HEK293 (cell line): ENCODE results near the gene GRIK4.

Experiments
- CTCF ChIP-seq: fragments of 450-650 bp; formaldehyde crosslinking; IDR thresholded peaks from 2 replicates; pipeline ENCODE4 v1.5.1; 2016; ENCODE audit warnings: missing biosample characterization, missing genetic modification characterization
- ZNF626 ChIP-seq: fragments of 450-650 bp; sonication (Bioruptor Pico); formaldehyde crosslinking; IDR thresholded peaks from 2 replicates; pipeline ENCODE4 v1.5.1; 2018; ENCODE audit warnings: missing biosample characterization, missing genetic modification characterization, inconsistent platforms
- ZNF670 ChIP-seq: fragments of 450-650 bp; formaldehyde crosslinking; IDR thresholded peaks from 2 replicates; pipeline ENCODE4 v1.5.1; 2016; ENCODE audit warnings: missing biosample characterization, missing genetic modification characterization, low read depth

DNA sequence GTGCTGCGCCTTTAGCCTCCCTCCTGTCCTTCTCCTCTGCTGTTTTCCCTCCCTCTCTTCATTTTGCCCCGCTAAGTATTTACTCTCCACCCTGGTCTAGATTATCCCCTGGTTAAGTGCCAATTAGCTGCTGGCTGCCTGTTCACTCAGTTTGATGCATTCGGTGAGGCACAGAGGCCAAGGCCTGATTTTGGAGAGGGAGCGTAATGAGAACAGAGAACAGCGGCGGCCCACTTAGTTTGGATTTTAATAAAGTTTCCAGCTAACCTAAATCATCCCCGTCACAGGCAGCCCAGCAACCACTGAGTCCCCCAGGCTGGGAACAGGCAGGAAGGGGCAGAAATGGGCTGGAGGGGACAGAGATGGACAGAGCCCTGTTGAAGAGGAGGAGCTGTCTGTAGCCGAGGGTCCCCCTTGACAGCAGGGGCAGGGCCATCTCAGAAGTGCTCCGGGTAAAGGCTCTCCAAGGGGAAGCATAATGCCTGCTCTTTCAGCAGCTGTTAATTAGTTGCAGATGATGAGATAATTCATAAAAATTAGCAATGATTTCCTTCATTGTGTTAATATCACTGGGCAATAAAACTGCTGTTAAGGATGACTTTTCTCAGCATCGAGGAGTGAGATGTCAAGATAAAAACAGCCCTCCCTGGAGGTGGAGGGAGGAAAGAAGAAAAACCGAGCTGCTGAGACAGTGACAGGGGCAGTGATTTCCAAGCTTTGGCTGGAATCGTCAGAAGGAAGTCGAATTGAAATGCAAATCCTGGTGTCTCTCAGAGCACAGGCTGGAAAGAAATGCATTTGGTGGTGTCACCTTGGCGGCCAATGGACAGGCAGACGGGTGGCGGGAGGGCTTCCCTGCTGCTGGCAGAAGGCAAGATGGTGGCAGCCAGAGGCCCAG, 170.1 kb downstream of the GRIK4 start:
- TF ChIP-seq ZNF670 (tag by site-specific recombination) (no peak), CTCF (tag by site-specific recombination) (no peak), ZNF626 (no peak)
